OCI-LY3 (cell line): ENCODE measurements around the gene COBL.

Experiments
- H2AFZ ChIP-seq: fragments of 200-600, 300-600 bp; shearing (Covaris generic); 2 replicates; pipeline ENCODE4 v1.6.0; 2014; ENCODE audit warnings: antibody characterized with exemption, low read depth, low read length
- H3K27ac ChIP-seq: fragments of 200-600, 300-600 bp; sonication (generic); 2 replicates; pipeline ENCODE4 v1.5.1; 2014; ENCODE audit warnings: mild to moderate bottlenecking, low read length, moderate library complexity, mixed read lengths
- H3K27me3 ChIP-seq: fragments of 200-600, 300-600 bp; sonication (generic); 2 replicates; pipeline ENCODE4 v1.6.1; 2014; ENCODE audit warnings: low read depth, low read length, mixed read lengths
- H3K36me3 ChIP-seq: fragments of 200-600, 300-600 bp; sonication (generic); replicated peaks from 2 replicates; pipeline ENCODE3; 2014; ENCODE audit warnings: low read depth, low read length, mixed read lengths
- H3K4me1 ChIP-seq: fragments of 300-600, 200-600 bp; sonication (generic); 2 replicates; pipeline ENCODE4 v1.6.1; 2014; ENCODE audit warnings: low read length, mixed read lengths
- H3K4me2 ChIP-seq: fragments of 200-600, 300-600 bp; sonication (generic); 2 replicates; pipeline ENCODE4 v1.6.1; 2014; ENCODE audit warnings: low read length, mixed read lengths
- H3K4me3 ChIP-seq: fragments of 300-600, 200-600 bp; sonication (generic); 2 replicates; pipeline ENCODE4 v1.5.1; 2014; ENCODE audit warnings: antibody characterized with exemption, mild to moderate bottlenecking, low read length, moderate library complexity
- H3K79me2 ChIP-seq: fragments of 300-600, 200-600 bp; shearing (Covaris generic); 2 replicates; pipeline ENCODE4 v1.6.1; 2014; ENCODE audit warnings: mild to moderate bottlenecking, low read length, mixed read lengths
- H3K9ac ChIP-seq: fragments of 300-600, 200-600 bp; shearing (Covaris generic); 2 replicates; pipeline ENCODE4 v1.6.0; 2014; ENCODE audit warnings: mild to moderate bottlenecking, low read length, moderate library complexity
- H3K9me3 ChIP-seq: fragments of 200-600, 300-600 bp; shearing (Covaris generic); 2 replicates; pipeline ENCODE4 v1.6.1; 2014; ENCODE audit warnings: low read length, mixed read lengths; ENCODE audit not compliant: insufficient read depth
- H4K20me1 ChIP-seq: fragments of 200-600, 300-600 bp; sonication (generic); 2 replicates; pipeline ENCODE4 v1.6.1; 2016; ENCODE audit warnings: low read length, mixed read lengths; ENCODE audit not compliant: insufficient read depth
- CTCF ChIP-seq: fragments of 200-600, 300-600 bp; sonication (generic); IDR thresholded peaks from 2 replicates; pipeline ENCODE4 v1.5.1; 2014; ENCODE audit warnings: antibody characterized with exemption, low read length, low read depth
- EZH2phosphoT487 ChIP-seq: fragments of 200-600 bp; shearing (Covaris generic); IDR thresholded peaks from 2 replicates; pipeline ENCODE4 v1.6.1; 2018; ENCODE audit warnings: antibody characterized with exemption, mixed run types, low read depth

COBL gene

DNA sequence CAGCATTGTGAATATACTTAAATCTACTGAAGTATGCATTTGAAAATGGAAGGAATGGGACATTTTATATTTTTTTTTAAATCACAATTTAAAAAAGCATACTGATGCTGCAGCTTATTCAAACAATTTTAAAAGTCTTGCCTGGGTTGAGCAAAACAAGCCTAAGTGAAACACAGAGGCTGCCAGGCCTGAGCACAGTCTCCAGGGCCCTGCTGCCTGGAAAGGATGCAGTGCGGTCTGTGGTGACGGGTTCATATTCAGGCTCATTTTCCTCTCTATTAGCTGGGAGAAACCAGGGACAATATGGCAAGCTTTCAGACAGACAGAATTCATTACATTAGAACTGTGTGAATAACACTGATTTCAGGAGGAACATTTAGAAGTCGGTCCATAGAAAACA lies 251.9 kb downstream of the COBL start:
- Histone ChIP-seq H3K9me3 (no peaks in the 10 kb centered on the region), H3K4me2 (no peak overlapping the region), H3K4me3 (no peak overlapping the region), H3K9ac (no peak overlapping the region), H3K36me3 (no peaks in the 10 kb centered on the region), H3K27me3 (peaks cover 2% of the 10 kb centered on the region; the same call in 1 of the 2 replicates), H3K79me2 (no peaks in the 10 kb centered on the region), H3K27ac (no peak overlapping the region), H3K4me1 (no peaks in the 10 kb centered on the region), H4K20me1 (no peaks in the 10 kb centered on the region), H2AFZ (no peak overlapping the region)
- TF ChIP-seq CTCF: no peak
- no peak for TF ChIP-seq EZH2phosphoT487

DNA sequence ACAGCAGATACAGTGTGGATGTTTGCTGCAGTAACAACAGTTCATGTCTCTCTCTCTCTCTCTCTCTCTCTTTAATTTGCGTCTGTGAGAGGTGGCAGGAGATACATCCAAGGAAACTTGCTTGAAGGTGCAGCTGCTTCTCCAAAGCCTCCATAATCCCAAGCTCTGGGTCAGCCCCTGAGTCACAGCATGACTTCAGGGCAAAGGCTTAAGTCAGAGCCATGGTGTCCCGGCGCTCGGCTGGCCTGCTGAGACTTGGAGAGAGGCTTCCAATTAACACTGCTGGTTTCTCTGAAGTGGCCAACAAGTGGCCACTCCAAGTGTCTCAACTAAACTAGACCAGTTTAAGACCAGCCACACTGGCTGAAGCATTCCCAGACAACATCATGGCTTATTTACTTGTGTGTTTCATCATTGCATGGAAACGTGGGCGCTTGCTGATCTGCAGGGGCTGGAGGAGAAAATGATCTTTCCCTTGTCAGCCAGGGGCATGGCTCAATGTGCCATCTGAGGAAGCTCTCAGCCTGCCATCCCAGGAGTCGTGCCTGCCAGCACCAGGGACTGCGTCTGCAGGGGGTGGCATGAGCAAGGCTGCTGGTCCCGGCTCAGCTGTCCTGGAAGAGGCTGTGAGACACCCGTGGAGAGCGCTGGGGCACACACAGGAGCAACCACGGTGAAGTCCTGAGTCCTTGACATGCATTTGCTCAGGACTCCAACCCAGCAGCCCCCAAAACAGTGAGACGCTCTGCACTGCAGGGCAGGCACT lies 254.2 kb downstream of the COBL start:
- Histone ChIP-seq H3K9ac (no peak overlapping the region), H3K4me2 (no peak overlapping the region), H3K9me3 (no peaks in the 10 kb centered on the region), H2AFZ (no peak overlapping the region), H3K27me3 (peaks cover 2% of the 10 kb centered on the region; the same call in 1 of the 2 replicates), H3K36me3 (no peaks in the 10 kb centered on the region), H3K79me2 (no peaks in the 10 kb centered on the region), H4K20me1 (no peaks in the 10 kb centered on the region), H3K4me3 (no peak overlapping the region), H3K4me1 (no peaks in the 10 kb centered on the region), H3K27ac (no peak overlapping the region)
- TF ChIP-seq CTCF (no peak), EZH2phosphoT487 (no peak)

DNA sequence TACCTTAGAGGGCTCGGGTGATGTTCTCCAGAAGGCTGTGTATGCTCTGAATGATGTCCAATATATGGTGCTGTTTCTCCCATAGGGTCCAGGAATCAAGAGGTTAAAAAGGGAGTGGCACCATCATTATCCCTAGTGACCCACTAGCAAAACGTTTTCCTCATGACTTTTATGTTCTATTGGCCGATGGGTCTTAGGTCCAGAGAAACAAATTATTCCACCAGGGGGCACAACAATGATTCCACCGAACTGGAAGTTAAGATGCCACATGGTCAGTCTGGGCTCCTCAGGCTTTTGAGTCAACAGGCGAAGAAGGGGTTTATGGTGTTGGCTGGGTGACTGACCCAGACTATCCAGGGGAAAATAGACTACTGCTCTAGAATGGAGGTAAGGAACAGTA lies 256.1 kb downstream of the COBL start:
- no peak for TF ChIP-seq EZH2phosphoT487
- 0 out of 2 replicates have a peak, but pooled peaks have one; percentile 17 for TF ChIP-seq CTCF
- H2AFZ ChIP-seq: no peak overlapping the region
- no peak overlapping the region for H3K4me2 ChIP-seq
- no peaks in the 10 kb centered on the region for H3K4me1 ChIP-seq
- H3K27me3 ChIP-seq: peaks cover 2% of the 10 kb centered on the region; the same call in 1 of the 2 replicates
- no peak overlapping the region for H3K9ac ChIP-seq
- H3K36me3 ChIP-seq: no peaks in the 10 kb centered on the region
- no peaks in the 10 kb centered on the region for H3K79me2 ChIP-seq
- no peak overlapping the region for H3K27ac ChIP-seq
- no peak overlapping the region for H3K4me3 ChIP-seq
- H3K9me3 ChIP-seq: no peaks in the 10 kb centered on the region
- no peaks in the 10 kb centered on the region for H4K20me1 ChIP-seq

DNA sequence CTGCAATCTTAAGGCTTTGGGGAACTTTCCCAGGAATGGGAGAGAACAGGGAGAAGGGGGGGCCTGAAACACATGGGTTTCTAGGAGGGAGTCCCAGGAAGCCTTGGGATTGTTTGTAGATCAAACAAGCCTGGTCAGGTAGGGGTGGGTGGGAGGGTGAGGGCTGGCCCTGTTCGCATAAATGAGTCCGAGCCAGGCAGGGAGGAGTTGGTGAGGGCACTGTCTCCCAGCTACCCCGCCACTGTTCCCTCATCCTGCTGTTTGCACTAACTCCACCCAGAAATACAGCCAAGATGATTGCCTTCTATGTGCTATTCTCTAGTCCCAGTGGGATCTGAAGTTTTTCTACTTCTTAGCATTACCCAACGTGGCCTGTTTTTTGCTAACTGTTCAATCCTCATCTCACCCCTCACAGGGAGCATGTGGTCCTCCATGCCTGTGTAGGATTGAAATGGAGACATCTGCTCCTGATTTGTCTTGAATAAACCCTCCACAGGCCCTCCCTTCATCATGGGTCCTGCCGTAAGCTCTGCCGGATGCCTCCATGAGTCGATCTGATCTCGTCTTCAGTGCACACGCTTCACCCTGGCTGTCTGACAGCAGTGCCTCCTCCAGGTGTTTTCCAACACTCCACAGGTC lies 257.0 kb downstream of the COBL start:
- H2AFZ ChIP-seq: no peak overlapping the region
- no peak overlapping the region for H3K4me3 ChIP-seq
- H3K27ac ChIP-seq: no peak overlapping the region

More for the DNA sequence above, 257.0 kb downstream of the COBL start:
- Histone ChIP-seq H3K9ac (no peak overlapping the region), H3K4me2 (no peak overlapping the region), H3K9me3 (no peaks in the 10 kb centered on the region), H3K36me3 (no peaks in the 10 kb centered on the region), H3K27me3 (peaks cover 2% of the 10 kb centered on the region; the same call in 1 of the 2 replicates), H3K4me1 (no peaks in the 10 kb centered on the region), H3K79me2 (no peaks in the 10 kb centered on the region), H4K20me1 (no peaks in the 10 kb centered on the region)
- no peak for TF ChIP-seq EZH2phosphoT487
- TF ChIP-seq CTCF: no peak
